ENCODE measurements around the gene HDC.

Gene HDC

GRCh38 chr15:50224606-50225005 lies 40.9 kb downstream of the HDC start:
- DNase-seq: no peak

GRCh38 chr15:50222181-50222580 lies 43.3 kb downstream of the HDC start:
- no peak for DNase-seq

- no peak for DNase-seq
Observed at GRCh38 chr15:50219820-50220219, 45.7 kb downstream of the HDC start.

GRCh38 chr15:50218691-50219090 lies 46.8 kb downstream of the HDC start:
- DNase-seq: no peak

GRCh38 chr15:50218291-50218690 lies 47.2 kb downstream of the HDC start:
- DNase-seq: no peak

GRCh38 chr15:50210462-50211157 lies 54.9 kb downstream of the HDC start:
- no peak for DNase-seq

GRCh38 chr15:50209809-50210208 lies 55.7 kb downstream of the HDC start:
- DNase-seq: no peak

GRCh38 chr15:50206020-50206419 lies 59.5 kb downstream of the HDC start:
- DNase-seq: no peak

- no peak for DNase-seq
Observed at GRCh38 chr15:50202003-50202402, 63.5 kb downstream of the HDC start.

GRCh38 chr15:50192926-50193620 lies 72.5 kb downstream of the HDC start:
- no peak for DNase-seq

GRCh38 chr15:50192164-50192563 lies 73.4 kb downstream of the HDC start:
- no peak for DNase-seq

Data from suppressor macrophage (primary cell).